Measurements from ENCODE around the gene MMEL1.

DNA sequence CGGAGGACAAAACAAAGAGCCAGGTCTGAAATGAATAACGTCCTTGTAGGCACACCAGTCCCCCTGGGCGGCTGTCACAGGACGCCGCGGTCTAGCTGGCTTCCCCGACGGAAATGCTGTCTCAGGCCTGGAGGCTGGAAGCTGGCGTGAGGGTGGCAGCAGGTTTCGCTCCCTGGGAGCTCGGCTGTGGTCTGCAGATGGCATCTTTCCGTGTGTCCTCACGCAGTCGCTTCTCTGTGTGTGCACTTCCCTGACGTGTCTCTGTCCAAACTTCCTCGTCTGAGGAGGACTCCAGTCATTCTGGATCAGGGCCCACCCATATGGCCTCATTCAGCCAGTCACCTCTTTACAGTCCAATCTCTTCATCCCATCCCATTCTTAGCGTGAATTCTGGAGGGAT lies 62.5 kb downstream of the MMEL1 start:
- TF ChIP-seq, protein P1, sequence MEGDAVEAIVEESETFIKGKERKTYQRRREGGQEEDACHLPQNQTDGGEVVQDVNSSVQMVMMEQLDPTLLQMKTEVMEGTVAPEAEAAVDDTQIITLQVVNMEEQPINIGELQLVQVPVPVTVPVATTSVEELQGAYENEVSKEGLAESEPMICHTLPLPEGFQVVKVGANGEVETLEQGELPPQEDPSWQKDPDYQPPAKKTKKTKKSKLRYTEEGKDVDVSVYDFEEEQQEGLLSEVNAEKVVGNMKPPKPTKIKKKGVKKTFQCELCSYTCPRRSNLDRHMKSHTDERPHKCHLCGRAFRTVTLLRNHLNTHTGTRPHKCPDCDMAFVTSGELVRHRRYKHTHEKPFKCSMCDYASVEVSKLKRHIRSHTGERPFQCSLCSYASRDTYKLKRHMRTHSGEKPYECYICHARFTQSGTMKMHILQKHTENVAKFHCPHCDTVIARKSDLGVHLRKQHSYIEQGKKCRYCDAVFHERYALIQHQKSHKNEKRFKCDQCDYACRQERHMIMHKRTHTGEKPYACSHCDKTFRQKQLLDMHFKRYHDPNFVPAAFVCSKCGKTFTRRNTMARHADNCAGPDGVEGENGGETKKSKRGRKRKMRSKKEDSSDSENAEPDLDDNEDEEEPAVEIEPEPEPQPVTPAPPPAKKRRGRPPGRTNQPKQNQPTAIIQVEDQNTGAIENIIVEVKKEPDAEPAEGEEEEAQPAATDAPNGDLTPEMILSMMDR (IDR thresholded peaks at IDR 0.05) = no peak
- TF ChIP-seq POLR2AphosphoS5 (IDR thresholded peaks at IDR 0.05) (no peak), POLR2A (IDR thresholded peaks at IDR 0.05) (no peak)

Measured in prostate gland (tissue), 2 donors.